Measurements from ENCODE around the gene PARVA. TPM values are rescaled to one million over a fixed set of nuclear protein-coding genes. Genes with fewer than 3 reads are reported as not detected.

Gene PARVA
- total RNA-seq, 1 experiment from 2014 or later: not detected

GRCh38 chr11:12403122-12403996 lies 26.0 kb downstream of the PARVA start:
- no peak for DNase-seq
- no peaks in the 10 kb centered on the region for H3K9me3 ChIP-seq (ENCODE audit: low read length)
- no peaks in the 10 kb centered on the region for H4K20me1 ChIP-seq (ENCODE audit: insufficient read depth, low read depth, low read length)
- no peak overlapping the region for H3K4me2 ChIP-seq (ENCODE audit: low read depth, low read length, poor library complexity, severe bottlenecking)
- no peaks in the 10 kb centered on the region for H3K4me1 ChIP-seq (ENCODE audit: low read length)
- H3K36me3 ChIP-seq (ENCODE audit: insufficient read depth, low read length): no peaks in the 10 kb centered on the region
- no peaks in the 10 kb centered on the region for H3K9me2 ChIP-seq (replicated peaks; ENCODE audit: insufficient read depth, low read length)
- no peak overlapping the region for H2AFZ ChIP-seq (ENCODE audit: low read length)
- no peak overlapping the region for H3K4me3 ChIP-seq (ENCODE audit: low read length)
- H3K9ac ChIP-seq (ENCODE audit: low read length): no peak overlapping the region
- no peaks in the 10 kb centered on the region for H3K79me2 ChIP-seq (ENCODE audit: low read length)
- no peak overlapping the region for H3K27ac ChIP-seq (ENCODE audit: low read length)
- no peaks in the 10 kb centered on the region for H3K27me3 ChIP-seq (ENCODE audit: low read length)

- no peak overlapping the region for H2AFZ ChIP-seq (ENCODE audit: low read length)
- no peak overlapping the region for H3K4me2 ChIP-seq (ENCODE audit: low read depth, low read length, poor library complexity, severe bottlenecking)
- no peaks in the 10 kb centered on the region for H3K27me3 ChIP-seq (ENCODE audit: low read length)
- no peaks in the 10 kb centered on the region for H4K20me1 ChIP-seq (ENCODE audit: insufficient read depth, low read depth, low read length)
- no peak for DNase-seq
- no peaks in the 10 kb centered on the region for H3K9me3 ChIP-seq (ENCODE audit: low read length)
- no peak overlapping the region for H3K9ac ChIP-seq (ENCODE audit: low read length)
- H3K36me3 ChIP-seq (ENCODE audit: insufficient read depth, low read length): no peaks in the 10 kb centered on the region
- no peaks in the 10 kb centered on the region for H3K79me2 ChIP-seq (ENCODE audit: low read length)
- H3K4me3 ChIP-seq (ENCODE audit: low read length): no peak overlapping the region
- H3K27ac ChIP-seq (ENCODE audit: low read length): no peak overlapping the region
- H3K4me1 ChIP-seq (ENCODE audit: low read length): no peaks in the 10 kb centered on the region
- H3K9me2 ChIP-seq (replicated peaks; ENCODE audit: insufficient read depth, low read length): no peaks in the 10 kb centered on the region
Observed at GRCh38 chr11:12403997-12404350, 26.6 kb downstream of the PARVA start.

DNA sequence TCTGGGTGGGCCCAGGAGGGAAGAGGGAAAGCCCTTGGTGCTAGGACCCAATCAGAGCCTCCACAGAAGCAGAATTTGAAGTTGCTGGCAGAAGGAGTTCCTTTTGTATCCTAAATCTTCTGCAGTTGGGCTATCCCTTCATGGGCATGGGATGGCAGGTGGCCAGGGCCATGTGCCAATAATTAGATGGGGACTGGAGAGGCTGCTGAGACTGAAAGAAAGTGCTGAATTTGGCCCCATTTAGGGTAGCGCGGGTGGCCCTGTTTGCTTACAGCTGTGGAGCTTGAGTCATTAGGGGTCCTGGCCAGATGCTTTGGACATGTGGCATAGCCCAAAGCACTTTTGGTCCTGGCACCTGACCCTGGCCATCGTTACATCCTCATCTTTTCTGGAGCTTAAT lies 27.1 kb downstream of the PARVA start:
- Histone ChIP-seq H3K27ac (ENCODE audit: low read length) (no peak overlapping the region), H3K4me2 (ENCODE audit: low read depth, low read length, poor library complexity, severe bottlenecking) (no peak overlapping the region)

GRCh38 chr11:12408156-12408770 lies 30.9 kb downstream of the PARVA start:
- no peaks in the 10 kb centered on the region for H3K36me3 ChIP-seq (ENCODE audit: insufficient read depth, low read length)
- H4K20me1 ChIP-seq (ENCODE audit: insufficient read depth, low read depth, low read length): no peaks in the 10 kb centered on the region
- no peak for DNase-seq
- H3K79me2 ChIP-seq (ENCODE audit: low read length): no peaks in the 10 kb centered on the region
- H3K9me2 ChIP-seq (replicated peaks; ENCODE audit: insufficient read depth, low read length): no peaks in the 10 kb centered on the region
- no peaks in the 10 kb centered on the region for H3K27me3 ChIP-seq (ENCODE audit: low read length)
- no peak overlapping the region for H3K9ac ChIP-seq (ENCODE audit: low read length)
- H3K9me3 ChIP-seq (ENCODE audit: low read length): no peaks in the 10 kb centered on the region
- no peak overlapping the region for H3K4me2 ChIP-seq (ENCODE audit: low read depth, low read length, poor library complexity, severe bottlenecking)
- no peak overlapping the region for H2AFZ ChIP-seq (ENCODE audit: low read length)
- no peak overlapping the region for H3K4me3 ChIP-seq (ENCODE audit: low read length)
- H3K27ac ChIP-seq (ENCODE audit: low read length): no peak overlapping the region
- no peaks in the 10 kb centered on the region for H3K4me1 ChIP-seq (ENCODE audit: low read length)

More for the DNA sequence above, 27.1 kb downstream of the PARVA start:
- Histone ChIP-seq H3K9me2 (replicated peaks; ENCODE audit: insufficient read depth, low read length) (no peaks in the 10 kb centered on the region), H3K79me2 (ENCODE audit: low read length) (no peaks in the 10 kb centered on the region), H3K9me3 (ENCODE audit: low read length) (no peaks in the 10 kb centered on the region), H3K27me3 (ENCODE audit: low read length) (no peaks in the 10 kb centered on the region), H4K20me1 (ENCODE audit: insufficient read depth, low read depth, low read length) (no peaks in the 10 kb centered on the region), H3K4me1 (ENCODE audit: low read length) (no peaks in the 10 kb centered on the region), H3K9ac (ENCODE audit: low read length) (no peak overlapping the region), H2AFZ (ENCODE audit: low read length) (no peak overlapping the region), H3K36me3 (ENCODE audit: insufficient read depth, low read length) (no peaks in the 10 kb centered on the region), H3K4me3 (ENCODE audit: low read length) (no peak overlapping the region)
- no peak for DNase-seq

GRCh38 chr11:12409621-12410005 lies 32.2 kb downstream of the PARVA start:
- Histone ChIP-seq H4K20me1 (ENCODE audit: insufficient read depth, low read depth, low read length) (no peaks in the 10 kb centered on the region), H2AFZ (ENCODE audit: low read length) (no peak overlapping the region), H3K4me3 (ENCODE audit: low read length) (no peak overlapping the region), H3K9ac (ENCODE audit: low read length) (no peak overlapping the region), H3K9me2 (replicated peaks; ENCODE audit: insufficient read depth, low read length) (no peaks in the 10 kb centered on the region), H3K27me3 (ENCODE audit: low read length) (no peaks in the 10 kb centered on the region), H3K79me2 (ENCODE audit: low read length) (no peaks in the 10 kb centered on the region), H3K27ac (ENCODE audit: low read length) (no peak overlapping the region), H3K4me2 (ENCODE audit: low read depth, low read length, poor library complexity, severe bottlenecking) (no peak overlapping the region), H3K9me3 (ENCODE audit: low read length) (no peaks in the 10 kb centered on the region), H3K36me3 (ENCODE audit: insufficient read depth, low read length) (no peaks in the 10 kb centered on the region), H3K4me1 (ENCODE audit: low read length) (no peaks in the 10 kb centered on the region)
- DNase-seq: no peak

GRCh38 chr11:12410006-12410728 lies 32.8 kb downstream of the PARVA start:
- Histone ChIP-seq H4K20me1 (ENCODE audit: insufficient read depth, low read depth, low read length) (no peaks in the 10 kb centered on the region), H3K4me1 (ENCODE audit: low read length) (no peaks in the 10 kb centered on the region), H3K9me2 (replicated peaks; ENCODE audit: insufficient read depth, low read length) (no peaks in the 10 kb centered on the region), H3K4me2 (ENCODE audit: low read depth, low read length, poor library complexity, severe bottlenecking) (no peak overlapping the region), H3K9me3 (ENCODE audit: low read length) (no peaks in the 10 kb centered on the region), H3K36me3 (ENCODE audit: insufficient read depth, low read length) (no peaks in the 10 kb centered on the region), H3K79me2 (ENCODE audit: low read length) (no peaks in the 10 kb centered on the region), H3K9ac (ENCODE audit: low read length) (no peak overlapping the region), H2AFZ (ENCODE audit: low read length) (no peak overlapping the region), H3K27ac (ENCODE audit: low read length) (no peak overlapping the region), H3K27me3 (ENCODE audit: low read length) (no peaks in the 10 kb centered on the region), H3K4me3 (ENCODE audit: low read length) (no peak overlapping the region)
- DNase-seq: no peak

DNA sequence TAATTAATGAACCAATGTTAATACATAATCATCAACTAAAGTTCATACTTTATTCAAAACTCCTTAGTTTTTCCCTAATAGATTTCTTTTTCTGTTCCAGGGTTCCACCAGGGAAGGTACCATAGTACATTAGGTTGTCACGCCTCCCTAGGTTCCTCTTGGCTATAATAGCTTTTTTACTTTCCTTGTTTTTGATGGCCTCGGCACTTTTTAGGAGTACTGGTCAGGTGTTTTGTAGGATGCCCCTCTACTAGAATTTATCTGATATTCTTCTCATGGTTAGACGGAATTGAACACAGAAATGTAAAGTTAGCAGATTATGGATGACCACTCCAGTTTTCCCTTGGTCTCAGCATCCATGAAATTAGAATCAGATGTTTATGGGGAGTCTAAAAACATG lies 34.0 kb downstream of the PARVA start:
- H3K9me2 ChIP-seq (replicated peaks; ENCODE audit: insufficient read depth, low read length): no peaks in the 10 kb centered on the region
- H3K4me2 ChIP-seq (ENCODE audit: low read depth, low read length, poor library complexity, severe bottlenecking): no peak overlapping the region
- no peaks in the 10 kb centered on the region for H4K20me1 ChIP-seq (ENCODE audit: insufficient read depth, low read depth, low read length)
- H3K9me3 ChIP-seq (ENCODE audit: low read length): no peaks in the 10 kb centered on the region
- H2AFZ ChIP-seq (ENCODE audit: low read length): no peak overlapping the region
- no peak for DNase-seq
- H3K4me3 ChIP-seq (ENCODE audit: low read length): no peak overlapping the region
- H3K27ac ChIP-seq (ENCODE audit: low read length): no peak overlapping the region
- no peaks in the 10 kb centered on the region for H3K4me1 ChIP-seq (ENCODE audit: low read length)
- H3K9ac ChIP-seq (ENCODE audit: low read length): no peak overlapping the region
- no peaks in the 10 kb centered on the region for H3K27me3 ChIP-seq (ENCODE audit: low read length)
- no peaks in the 10 kb centered on the region for H3K36me3 ChIP-seq (ENCODE audit: insufficient read depth, low read length)
- no peaks in the 10 kb centered on the region for H3K79me2 ChIP-seq (ENCODE audit: low read length)
